Upper lobe of left lung (tissue), 6 donors: ENCODE results near the gene DVL3. TPM values are rescaled to one million over a fixed set of nuclear protein-coding genes. Genes with fewer than 3 reads are reported as not detected.
"Not testable (repeated sequence)": the region's sequence is repeated elsewhere in the genome, so short reads cannot be mapped to it uniquely, and the experiment has no call there.

Experiments used
- ATAC-seq, 2 donors: fragments of 200-7000 bp; cut with Tn5 transposase; one replicate each; pipeline ENCODE4 v1.9.1; 2022; ENCODE audit warnings: mild to moderate bottlenecking in 2 of 2, moderate library complexity in 2 of 2; ENCODE audit not compliant: low FRiP score in 2 of 2
- DNase-seq, 2 donors: peaks; one replicate each; pipeline ENCODE4 v3.0.0-alpha.2; 2019 to 2020
- H3K27ac ChIP-seq, 4 donors: fragments of 200-600 bp; sonication (generic); one replicate each; pipeline ENCODE4 v1.5.1; 2016 to 2019
- H3K27me3 ChIP-seq, 4 donors: fragments of 200-600 bp; sonication (generic); one replicate each; pipeline ENCODE4 v1.5.1; 2017 to 2019
- H3K36me3 ChIP-seq, 4 donors: fragments of 200-600 bp; sonication (generic); one replicate each; pipeline ENCODE4 v1.5.1; 2016 to 2019
- H3K4me1 ChIP-seq, 4 donors: fragments of 200-600 bp; sonication (generic); one replicate each; pipeline ENCODE4 v1.5.1; 2018 to 2019
- H3K4me3 ChIP-seq, 4 donors: fragments of 200-600 bp; sonication (generic); one replicate each; pipeline ENCODE4 v1.5.1; 2017 to 2019; ENCODE audit warnings: mild to moderate bottlenecking in 2 of 4, moderate library complexity in 1 of 4
- H3K9me3 ChIP-seq, 4 donors: fragments of 200-600 bp; sonication (generic); one replicate each; pipeline ENCODE4 v1.5.1; 2018 to 2019
- EP300 ChIP-seq, 4 donors: sonication (generic); formaldehyde crosslinking; IDR thresholded peaks; one replicate each; pipeline ENCODE4 v1.5.1; 2017; ENCODE audit warnings: antibody characterized with exemption in 4 of 4, control low read depth in 2 of 4
- POLR2A ChIP-seq, 4 donors: fragments of 450-650 bp; IDR thresholded peaks; one replicate each; pipeline ENCODE4 v1.5.1; 2016 to 2017; ENCODE audit warnings: antibody characterized with exemption in 4 of 4, mild to moderate bottlenecking in 2 of 4
- POLR2AphosphoS5 ChIP-seq, 2 donors: sonication (generic); formaldehyde crosslinking; IDR thresholded peaks; one replicate each; pipeline ENCODE4 v1.5.1; 2017; ENCODE audit warnings: antibody characterized with exemption in 2 of 2
- WGBS, 2 donors: methylation state at CpG; one replicate each; pipeline ENCODE4 v1.1.5; 2017 to 2018; 5-methylcytosine and 5-hydroxymethylcytosine counted together
- total RNA-seq, 6 donors: library from RNA; depleted of rRNA in 4 of 6; stranded (reverse); fragments of >200 nt in 4 of 6; gene quantifications; one replicate each; pipeline versions ENCODE4 v1.1.0 to v1.2.1, GENCODE V29; 2016 to 2021
- TF ChIP-seq, protein P1 (sequence below), 6 experiments: fragments of 450-650 bp in 4 of 6; fragments of 200-600 bp in 2 of 6; sonication (generic) in 2 of 6; IDR thresholded peaks; one replicate each; pipeline ENCODE4 v1.5.1; 2016 to 2019; ENCODE audit warnings: antibody characterized with exemption in 6 of 6
- donor health status: DM: no; HTN: no; CAD: no; lungs with moderate emphysema.
- donor health status: DM: no; HTN: yes; CAD: no; lungs with severe emphysema.

DVL3 gene
- total RNA-seq, 6 donors from 2014 or later = 36.5 to 106 (median 62.8) TPM

DNA sequence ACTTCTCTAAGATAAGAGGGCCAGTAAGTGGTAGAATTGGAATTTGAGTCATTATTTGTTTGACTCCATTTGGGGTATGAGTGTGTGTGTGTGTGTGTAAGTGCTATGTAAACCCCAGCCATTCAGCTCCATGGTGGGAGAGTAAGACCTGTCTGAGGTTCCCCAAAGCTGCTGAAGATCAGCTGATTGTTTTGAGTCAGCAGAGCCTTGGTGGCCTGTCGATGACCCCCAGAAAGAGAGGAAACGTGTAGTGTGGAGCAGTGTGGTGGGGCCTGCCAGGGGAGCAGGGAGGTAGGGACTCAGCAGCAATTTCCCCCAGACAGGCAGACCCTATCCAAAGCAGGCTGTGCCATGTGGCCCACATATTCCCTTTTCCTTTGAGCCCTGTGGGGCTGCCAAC lies 5.3 kb downstream of the DVL3 start:
- no peak for ATAC-seq
- H3K27me3 ChIP-seq = no peaks in the 10 kb centered on the region

DNA sequence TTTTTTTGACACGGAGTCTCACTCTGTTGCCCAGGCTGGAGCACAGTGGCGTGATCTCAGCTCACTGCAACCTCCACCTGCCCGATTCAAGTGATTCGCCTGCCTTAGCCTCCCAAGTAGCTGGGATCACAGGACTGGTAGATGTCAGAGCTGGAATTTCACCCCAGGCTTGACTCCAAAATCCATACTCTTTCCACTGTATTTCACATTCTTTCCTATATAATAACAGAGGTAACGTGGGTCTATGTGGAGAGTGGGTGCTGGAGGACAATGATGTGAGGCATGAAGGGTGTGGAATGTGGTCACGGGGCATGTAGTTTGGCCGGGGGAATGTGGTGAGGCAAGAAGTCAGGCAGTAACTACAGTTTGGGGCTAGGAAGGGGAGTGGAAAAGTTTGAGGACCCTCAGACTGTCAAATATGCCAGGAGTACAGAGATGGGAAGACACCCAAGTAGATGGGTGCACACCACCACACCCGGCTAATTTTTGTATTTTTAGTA lies 7.4 kb downstream of the DVL3 start:
- H3K4me3 ChIP-seq, H3K9me3 ChIP-seq, H3K27ac ChIP-seq, DNase-seq, ATAC-seq, H3K27me3 ChIP-seq: not testable (repeated sequence)
- WGBS, 2 donors = 74 to 87% methylated on average over 8 of the region's 8 CpGs
- Histone ChIP-seq H3K4me1 (peaks cover 31 to 38% (median 34%) of the 10 kb centered on the region in 4 donors), H3K36me3 (peaks cover 20 to 55% (median 44%) of the 10 kb centered on the region in 4 donors)

More for the DNA sequence above, 5.3 kb downstream of the DVL3 start:
- no peak for DNase-seq
- no peak for TF ChIP-seq POLR2AphosphoS5 (IDR thresholded peaks at IDR 0.05)
- TF ChIP-seq EP300 (IDR thresholded peaks at IDR 0.05) = no peak
- TF ChIP-seq, protein P1, sequence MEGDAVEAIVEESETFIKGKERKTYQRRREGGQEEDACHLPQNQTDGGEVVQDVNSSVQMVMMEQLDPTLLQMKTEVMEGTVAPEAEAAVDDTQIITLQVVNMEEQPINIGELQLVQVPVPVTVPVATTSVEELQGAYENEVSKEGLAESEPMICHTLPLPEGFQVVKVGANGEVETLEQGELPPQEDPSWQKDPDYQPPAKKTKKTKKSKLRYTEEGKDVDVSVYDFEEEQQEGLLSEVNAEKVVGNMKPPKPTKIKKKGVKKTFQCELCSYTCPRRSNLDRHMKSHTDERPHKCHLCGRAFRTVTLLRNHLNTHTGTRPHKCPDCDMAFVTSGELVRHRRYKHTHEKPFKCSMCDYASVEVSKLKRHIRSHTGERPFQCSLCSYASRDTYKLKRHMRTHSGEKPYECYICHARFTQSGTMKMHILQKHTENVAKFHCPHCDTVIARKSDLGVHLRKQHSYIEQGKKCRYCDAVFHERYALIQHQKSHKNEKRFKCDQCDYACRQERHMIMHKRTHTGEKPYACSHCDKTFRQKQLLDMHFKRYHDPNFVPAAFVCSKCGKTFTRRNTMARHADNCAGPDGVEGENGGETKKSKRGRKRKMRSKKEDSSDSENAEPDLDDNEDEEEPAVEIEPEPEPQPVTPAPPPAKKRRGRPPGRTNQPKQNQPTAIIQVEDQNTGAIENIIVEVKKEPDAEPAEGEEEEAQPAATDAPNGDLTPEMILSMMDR (IDR thresholded peaks at IDR 0.05) = no peak
- no peak for TF ChIP-seq POLR2A (IDR thresholded peaks at IDR 0.05)
- H3K4me3 ChIP-seq = no peak overlapping the region
- peak overlapping the region; percentile 39 to 65 (median 62) for H3K27ac ChIP-seq
- no peaks in the 10 kb centered on the region for H3K9me3 ChIP-seq
- H3K4me1 ChIP-seq = peaks cover 40 to 53% (median 49%) of the 10 kb centered on the region in 4 donors
- peaks cover 16 to 33% (median 23%) of the 10 kb centered on the region in 4 donors for H3K36me3 ChIP-seq
- WGBS, 2 donors = 32 to 33% methylated on average over 1 to 2 of the region's 2 CpGs

DNA sequence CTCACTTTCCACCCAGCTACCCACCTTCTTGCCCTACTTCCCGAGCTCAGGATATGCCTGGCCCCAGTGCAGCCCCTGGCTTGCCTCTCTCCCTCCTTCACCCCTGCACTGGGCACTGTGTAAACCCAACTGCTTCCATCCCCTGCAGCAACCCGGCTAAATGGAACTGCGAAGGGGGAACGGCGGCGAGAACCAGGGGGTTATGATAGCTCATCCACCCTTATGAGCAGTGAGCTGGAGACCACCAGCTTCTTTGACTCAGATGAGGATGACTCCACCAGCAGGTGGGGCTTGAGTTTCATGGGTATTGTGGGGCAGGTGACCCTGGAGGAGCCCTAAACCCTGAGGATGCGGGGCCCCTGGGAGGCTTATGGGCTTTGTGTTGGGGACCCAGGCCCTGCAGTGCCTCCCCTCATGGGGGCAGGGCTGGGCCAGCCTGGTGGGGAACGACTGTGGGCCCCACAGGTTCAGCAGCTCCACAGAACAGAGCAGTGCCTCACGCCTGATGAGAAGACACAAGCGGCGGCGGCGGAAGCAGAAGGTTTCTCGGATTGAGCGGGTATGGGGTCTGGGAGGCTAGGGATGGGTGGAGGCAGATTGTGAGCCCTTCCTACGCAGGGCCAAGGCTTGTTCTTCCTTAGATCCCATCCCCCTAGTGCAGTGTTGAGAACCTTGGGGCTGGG lies 9.6 kb downstream of the DVL3 start:
- no peak overlapping the region for H3K4me3 ChIP-seq
- DNase-seq (no peak), ATAC-seq (no peak)
- no peak overlapping the region for H3K27ac ChIP-seq
- peaks cover 14 to 21% (median 16%) of the 10 kb centered on the region in 4 donors for H3K4me1 ChIP-seq
- TF ChIP-seq POLR2A (IDR thresholded peaks at IDR 0.05) = no peak
- no peak for TF ChIP-seq EP300 (IDR thresholded peaks at IDR 0.05)
- no peak for TF ChIP-seq POLR2AphosphoS5 (IDR thresholded peaks at IDR 0.05)
- TF ChIP-seq, protein P1 (IDR thresholded peaks at IDR 0.05) = no peak
- H3K36me3 ChIP-seq = peaks cover 26 to 77% (median 63%) of the 10 kb centered on the region in 4 donors
- WGBS, 2 donors = 94 to 97% methylated on average over 15 to 16 of the region's 16 CpGs
- H3K9me3 ChIP-seq = no peaks in the 10 kb centered on the region
- no peaks in the 10 kb centered on the region for H3K27me3 ChIP-seq

DNA sequence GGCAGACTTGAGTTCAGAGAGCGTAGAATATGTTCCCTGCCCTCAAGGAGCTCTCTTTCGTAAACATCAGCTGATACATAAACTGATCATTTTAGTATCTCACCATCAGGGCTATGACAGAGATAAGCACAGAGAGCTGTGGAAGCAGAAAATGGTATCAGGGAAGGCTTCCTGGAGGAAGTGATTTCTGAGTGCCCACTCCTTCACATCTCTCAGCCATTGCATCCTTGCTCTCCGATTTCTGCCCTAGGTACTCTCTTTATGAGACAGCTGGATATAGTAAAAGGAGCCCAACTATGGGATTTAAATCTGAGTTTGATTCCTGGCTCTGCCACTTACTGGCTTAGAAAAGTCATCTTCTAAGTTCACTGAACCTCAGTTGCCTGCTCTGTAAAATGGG lies 10.4 kb downstream of the DVL3 start:
- ATAC-seq (no peak), DNase-seq (no peak)
- no peak overlapping the region for H3K4me3 ChIP-seq
- H3K9me3 ChIP-seq = no peaks in the 10 kb centered on the region
- WGBS, 2 donors = 95 to 100% methylated on average over 3 of the region's 3 CpGs
- H3K27me3 ChIP-seq = no peaks in the 10 kb centered on the region
- no peak for TF ChIP-seq POLR2A (IDR thresholded peaks at IDR 0.05)
- TF ChIP-seq, protein P1 (IDR thresholded peaks at IDR 0.05) = no peak
- H3K4me1 ChIP-seq = peaks cover 6 to 15% (median 9%) of the 10 kb centered on the region in 4 donors
- H3K27ac ChIP-seq = no peak overlapping the region
- H3K36me3 ChIP-seq = peaks cover 26 to 84% (median 70%) of the 10 kb centered on the region in 4 donors

DNA sequence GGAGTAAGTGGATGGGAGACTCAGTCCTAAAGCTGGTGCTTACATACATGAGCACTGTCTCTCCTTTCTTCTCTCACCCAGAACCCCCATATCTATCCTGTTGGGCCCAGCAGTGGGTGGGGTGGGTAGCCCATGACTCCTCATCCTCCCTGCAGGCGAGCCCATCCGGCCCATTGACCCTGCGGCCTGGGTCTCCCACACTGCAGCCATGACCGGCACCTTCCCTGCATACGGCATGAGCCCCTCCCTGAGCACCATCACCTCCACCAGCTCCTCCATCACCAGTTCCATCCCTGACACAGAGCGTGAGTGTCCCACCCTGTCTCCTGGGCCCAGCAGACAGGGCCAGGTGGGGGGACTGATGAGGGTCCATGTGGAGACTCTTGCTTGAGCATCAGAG lies 11.5 kb downstream of the DVL3 start:
- DNase-seq (no peak), ATAC-seq (no peak)
- Histone ChIP-seq H3K4me3 (no peak overlapping the region), H3K27ac (no peak overlapping the region), H3K27me3 (no peaks in the 10 kb centered on the region), H3K36me3 (peaks cover 28 to 95% (median 80%) of the 10 kb centered on the region in 4 donors), H3K9me3 (no peaks in the 10 kb centered on the region), H3K4me1 (peaks cover 0 to 3% (median 0%) of the 10 kb centered on the region in 4 donors)
- 97% methylated on average over 6 of the region's 6 CpGs; no CpG with 5 or more reads in 1 of the 2 donors for WGBS, 2 donors
- TF ChIP-seq, protein P1 (IDR thresholded peaks at IDR 0.05) = no peak
- TF ChIP-seq POLR2A (IDR thresholded peaks at IDR 0.05) (no peak), POLR2AphosphoS5 (IDR thresholded peaks at IDR 0.05) (no peak), EP300 (IDR thresholded peaks at IDR 0.05) (no peak)
